Measurements from ENCODE around the gene PDCD1.
A peak's percentile ranks its signal among the peaks of the same experiment; 100 is the strongest.
"Not testable (repeated sequence)": the region's sequence is repeated elsewhere in the genome, so short reads cannot be mapped to it uniquely, and the experiment has no call there.

Gene PDCD1

GRCh38 chr2:241811201-241811951 is 47.3 kb downstream of the PDCD1 start:
- no peak for DNase-seq

- no peak for DNase-seq
Measured at GRCh38 chr2:241810307-241811200, 48.1 kb downstream of the PDCD1 start.

- no peak for DNase-seq
Measured at GRCh38 chr2:241809383-241810306, 49.0 kb downstream of the PDCD1 start.

- no peak for DNase-seq
Measured at GRCh38 chr2:241808721-241809382, 49.8 kb downstream of the PDCD1 start, which contains the start of gene NEU4. NEU4 (plus strand) TSS chr2:241809193; CDS start chr2:241814485, 5,292 bp downstream.

- no peak for DNase-seq
Measured at GRCh38 chr2:241808051-241808720, 50.5 kb downstream of the PDCD1 start.

GRCh38 chr2:241806217-241806616 is 52.5 kb downstream of the PDCD1 start:
- DNase-seq, result not testable (repeated sequence)

GRCh38 chr2:241804326-241805229 is 54.1 kb downstream of the PDCD1 start:
- peak; percentile 12 for DNase-seq

- peak; percentile 40 for DNase-seq
Measured at GRCh38 chr2:241803387-241804325, 55.0 kb downstream of the PDCD1 start.

- DNase-seq, result no peak
Measured at GRCh38 chr2:241802421-241803318, 56.0 kb downstream of the PDCD1 start.

GRCh38 chr2:241801611-241802420 is 56.9 kb downstream of the PDCD1 start:
- no peak for DNase-seq

- not testable (repeated sequence) for DNase-seq
Measured at GRCh38 chr2:241800198-241800903, 58.3 kb downstream of the PDCD1 start.
